HepG2 (cell line): ENCODE data around the gene NUDT17. TPM values are rescaled to one million over a fixed set of nuclear protein-coding genes. Genes with fewer than 3 reads are reported as not detected.

Experiments
- ARNTL ChIP-seq: sonication (generic); formaldehyde crosslinking; IDR thresholded peaks from 2 replicates; pipeline ENCODE4 v1.4.0; 2020; ENCODE audit warnings: mild to moderate bottlenecking, missing genetic modification reagents
- BRCA1 ChIP-seq: sonication (generic); formaldehyde crosslinking; IDR thresholded peaks from 2 replicates; pipeline ENCODE4 v1.4.0; 2020; ENCODE audit warnings: missing genetic modification reagents
- FOXO1 ChIP-seq: sonication (generic); formaldehyde crosslinking; IDR thresholded peaks from 2 replicates; pipeline ENCODE4 v1.4.0; 2020; ENCODE audit warnings: missing genetic modification reagents
- KMT2B ChIP-seq: IDR thresholded peaks from 2 replicates; pipeline ENCODE4 v1.6.1; 2016; ENCODE audit warnings: missing genetic modification reagents, missing compliant biosample characterization
- U2AF1 ChIP-seq: fragments of 200-400 bp; formaldehyde crosslinking; optimal IDR thresholded peaks from 2 replicates; pipeline ENCODE3; 2017; ENCODE audit warnings: mild to moderate bottlenecking, low read depth, low read length
- ZFYVE20 ChIP-seq: sonication (generic); formaldehyde crosslinking; IDR thresholded peaks from 2 replicates; pipeline ENCODE4 v1.8.0; 2023; ENCODE audit warnings: low read depth, mild to moderate bottlenecking, moderate library complexity, missing genetic modification reagents, borderline replicate concordance
- ZKSCAN5 ChIP-seq: sonication (generic); formaldehyde crosslinking; IDR thresholded peaks from 2 replicates; pipeline ENCODE4 v1.5.1; 2020; ENCODE audit warnings: mild to moderate bottlenecking, missing genetic modification reagents
- ZNF121 ChIP-seq: sonication (generic); formaldehyde crosslinking; IDR thresholded peaks from 2 replicates; pipeline ENCODE4 v1.5.0; 2020; ENCODE audit warnings: mild to moderate bottlenecking, missing genetic modification reagents
- ZNF17 ChIP-seq: sonication (generic); formaldehyde crosslinking; IDR thresholded peaks from 2 replicates; pipeline ENCODE4 v1.5.0; 2020; ENCODE audit warnings: mild to moderate bottlenecking, missing genetic modification reagents
- ZNF33A ChIP-seq: sonication (generic); formaldehyde crosslinking; IDR thresholded peaks from 2 replicates; pipeline ENCODE4 v1.5.1; 2020; ENCODE audit warnings: missing genetic modification reagents, mild to moderate bottlenecking, moderate library complexity, borderline replicate concordance
- ZNF431 ChIP-seq: sonication (generic); formaldehyde crosslinking; IDR thresholded peaks from 2 replicates; pipeline ENCODE4 v1.9.0; 2022; ENCODE audit warnings: missing genetic modification reagents, low read depth, mild to moderate bottlenecking, borderline replicate concordance
- ZNF547 ChIP-seq: sonication (generic); formaldehyde crosslinking; IDR thresholded peaks from 2 replicates; pipeline ENCODE4 v1.5.1; 2020; ENCODE audit warnings: mild to moderate bottlenecking, missing genetic modification reagents
- polyA plus RNA-seq, 8 experiments: library from polyadenylated mRNA; depleted of rRNA in 3 of 8; stranded (reverse) in 7 of 8; unstranded in 1 of 8; fragments of >200 nt; fragmentation: Illumina TruSeq in 4 of 8; extraction: Trizol in 4 of 8; gene quantifications; 2 replicates each; pipeline versions ENCODE4 v1.2.1 to v1.2.3, GENCODE V29; 2011 to 2016; ENCODE audit warnings: low read depth in 4 of 8, missing spikeins in 1 of 8, mixed read lengths in 1 of 8; ENCODE audit not compliant: insufficient read depth in 1 of 8
- total RNA-seq, 5 experiments: library from RNA; depleted of rRNA; stranded (reverse); fragments of >200 nt; fragmentation: Illumina TruSeq; extraction: Trizol; gene quantifications; 2 replicates each; pipeline ENCODE4 v1.2.3, GENCODE V29; 2016; ENCODE audit warnings: low read depth in 1 of 5
- TF ChIP-seq, protein P1 (sequence below): sonication (generic); formaldehyde crosslinking; conservative IDR thresholded peaks from 2 replicates; pipeline ENCODE4 v1.8.0; 2022; ENCODE audit warnings: mild to moderate bottlenecking, moderate library complexity, missing genetic modification reagents
- TF ChIP-seq, protein P2 (sequence below): sonication (generic); formaldehyde crosslinking; conservative IDR thresholded peaks from 2 replicates; pipeline ENCODE4 v1.4.0; 2020; ENCODE audit warnings: missing genetic modification reagents
- TF ChIP-seq, protein P3 (sequence below): sonication (generic); formaldehyde crosslinking; IDR thresholded peaks from 2 replicates; pipeline ENCODE4 v1.5.0; 2020; ENCODE audit warnings: missing genetic modification reagents, mild to moderate bottlenecking, borderline replicate concordance
- TF ChIP-seq, protein P4 (sequence below): IDR thresholded peaks from 2 replicates; pipeline ENCODE4 v1.6.1; 2018; ENCODE audit warnings: missing genetic modification reagents
- TF ChIP-seq, protein P5 (sequence below): sonication (generic); formaldehyde crosslinking; IDR thresholded peaks from 2 replicates; pipeline ENCODE4 v1.4.0; 2020; ENCODE audit warnings: mild to moderate bottlenecking, missing genetic modification reagents

NUDT17 gene
- total and polyA plus RNA-seq, 2 of the 13 experiments (the other 11 are each of a cell fraction or from before 2014, with no cell fraction given), result 2.6 to 5.8 TPM

DNA sequence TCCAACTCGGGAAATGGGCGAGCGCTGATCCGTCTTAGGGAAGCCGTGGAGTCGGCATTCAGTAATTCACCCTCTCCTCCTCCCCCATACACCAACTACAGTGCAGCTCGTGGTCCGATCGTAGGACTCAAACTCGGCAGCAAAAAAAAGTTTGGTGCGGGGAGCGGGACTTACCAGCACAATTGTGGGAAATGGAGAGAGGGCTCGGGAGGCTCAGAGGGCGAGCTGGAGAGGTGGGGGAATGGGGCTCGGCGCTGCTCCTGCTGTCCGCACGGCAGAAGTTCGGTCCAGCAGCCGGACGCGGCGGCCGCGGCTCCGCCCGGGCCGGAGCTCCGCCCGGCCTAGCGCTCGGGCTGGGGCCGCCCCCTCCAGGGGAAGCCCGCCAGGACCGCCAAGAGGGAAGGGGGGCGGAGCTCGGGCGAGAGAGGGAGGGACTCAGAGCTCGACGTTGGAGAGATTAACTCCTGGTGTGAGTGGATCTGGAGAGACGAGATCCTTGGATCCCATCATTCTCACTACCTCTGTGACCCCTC lies 14.1 kb downstream of the NUDT17 start (continued):
- TF ChIP-seq ZNF547 (CRISPR knock-in tag) (no peak), KMT2B (CRISPR knock-in tag) (no peak; the same call in 1 of the 2 replicates), ZNF431 (CRISPR knock-in tag) (no peak), ZKSCAN5 (no peak), ARNTL (CRISPR knock-in tag) (0 out of 2 replicates have a peak, but pooled peaks have one; percentile 7), U2AF1 (peak; percentile 58), ZNF121 (CRISPR knock-in tag) (no peak), ZFYVE20 (CRISPR knock-in tag) (no peak), ZNF17 (no peak), BRCA1 (CRISPR knock-in tag) (no peak), FOXO1 (no peak), ZNF33A (CRISPR knock-in tag) (no peak)
- TF ChIP-seq, protein P1, sequence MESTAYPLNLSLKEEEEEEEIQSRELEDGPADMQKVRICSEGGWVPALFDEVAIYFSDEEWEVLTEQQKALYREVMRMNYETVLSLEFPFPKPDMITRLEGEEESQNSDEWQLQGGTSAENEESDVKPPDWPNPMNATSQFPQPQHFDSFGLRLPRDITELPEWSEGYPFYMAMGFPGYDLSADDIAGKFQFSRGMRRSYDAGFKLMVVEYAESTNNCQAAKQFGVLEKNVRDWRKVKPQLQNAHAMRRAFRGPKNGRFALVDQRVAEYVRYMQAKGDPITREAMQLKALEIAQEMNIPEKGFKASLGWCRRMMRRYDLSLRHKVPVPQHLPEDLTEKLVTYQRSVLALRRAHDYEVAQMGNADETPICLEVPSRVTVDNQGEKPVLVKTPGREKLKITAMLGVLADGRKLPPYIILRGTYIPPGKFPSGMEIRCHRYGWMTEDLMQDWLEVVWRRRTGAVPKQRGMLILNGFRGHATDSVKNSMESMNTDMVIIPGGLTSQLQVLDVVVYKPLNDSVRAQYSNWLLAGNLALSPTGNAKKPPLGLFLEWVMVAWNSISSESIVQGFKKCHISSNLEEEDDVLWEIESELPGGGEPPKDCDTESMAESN (CRISPR knock-in tag), result 0 out of 2 replicates have a peak, but pooled peaks have one; percentile 20
- TF ChIP-seq, protein P2, sequence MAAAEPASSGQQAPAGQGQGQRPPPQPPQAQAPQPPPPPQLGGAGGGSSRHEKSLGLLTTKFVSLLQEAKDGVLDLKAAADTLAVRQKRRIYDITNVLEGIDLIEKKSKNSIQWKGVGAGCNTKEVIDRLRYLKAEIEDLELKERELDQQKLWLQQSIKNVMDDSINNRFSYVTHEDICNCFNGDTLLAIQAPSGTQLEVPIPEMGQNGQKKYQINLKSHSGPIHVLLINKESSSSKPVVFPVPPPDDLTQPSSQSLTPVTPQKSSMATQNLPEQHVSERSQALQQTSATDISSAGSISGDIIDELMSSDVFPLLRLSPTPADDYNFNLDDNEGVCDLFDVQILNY (CRISPR knock-in tag), result no peak
- TF ChIP-seq, protein P3, sequence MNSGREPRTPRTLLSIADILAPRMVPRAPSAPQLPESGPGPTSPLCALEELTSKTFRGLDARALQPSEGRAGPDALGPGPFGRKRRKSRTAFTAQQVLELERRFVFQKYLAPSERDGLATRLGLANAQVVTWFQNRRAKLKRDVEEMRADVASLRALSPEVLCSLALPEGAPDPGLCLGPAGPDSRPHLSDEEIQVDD (CRISPR knock-in tag), result no peak
- TF ChIP-seq, protein P4, sequence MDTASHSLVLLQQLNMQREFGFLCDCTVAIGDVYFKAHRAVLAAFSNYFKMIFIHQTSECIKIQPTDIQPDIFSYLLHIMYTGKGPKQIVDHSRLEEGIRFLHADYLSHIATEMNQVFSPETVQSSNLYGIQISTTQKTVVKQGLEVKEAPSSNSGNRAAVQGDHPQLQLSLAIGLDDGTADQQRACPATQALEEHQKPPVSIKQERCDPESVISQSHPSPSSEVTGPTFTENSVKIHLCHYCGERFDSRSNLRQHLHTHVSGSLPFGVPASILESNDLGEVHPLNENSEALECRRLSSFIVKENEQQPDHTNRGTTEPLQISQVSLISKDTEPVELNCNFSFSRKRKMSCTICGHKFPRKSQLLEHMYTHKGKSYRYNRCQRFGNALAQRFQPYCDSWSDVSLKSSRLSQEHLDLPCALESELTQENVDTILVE (CRISPR knock-in tag), result no peak
- TF ChIP-seq, protein P5, sequence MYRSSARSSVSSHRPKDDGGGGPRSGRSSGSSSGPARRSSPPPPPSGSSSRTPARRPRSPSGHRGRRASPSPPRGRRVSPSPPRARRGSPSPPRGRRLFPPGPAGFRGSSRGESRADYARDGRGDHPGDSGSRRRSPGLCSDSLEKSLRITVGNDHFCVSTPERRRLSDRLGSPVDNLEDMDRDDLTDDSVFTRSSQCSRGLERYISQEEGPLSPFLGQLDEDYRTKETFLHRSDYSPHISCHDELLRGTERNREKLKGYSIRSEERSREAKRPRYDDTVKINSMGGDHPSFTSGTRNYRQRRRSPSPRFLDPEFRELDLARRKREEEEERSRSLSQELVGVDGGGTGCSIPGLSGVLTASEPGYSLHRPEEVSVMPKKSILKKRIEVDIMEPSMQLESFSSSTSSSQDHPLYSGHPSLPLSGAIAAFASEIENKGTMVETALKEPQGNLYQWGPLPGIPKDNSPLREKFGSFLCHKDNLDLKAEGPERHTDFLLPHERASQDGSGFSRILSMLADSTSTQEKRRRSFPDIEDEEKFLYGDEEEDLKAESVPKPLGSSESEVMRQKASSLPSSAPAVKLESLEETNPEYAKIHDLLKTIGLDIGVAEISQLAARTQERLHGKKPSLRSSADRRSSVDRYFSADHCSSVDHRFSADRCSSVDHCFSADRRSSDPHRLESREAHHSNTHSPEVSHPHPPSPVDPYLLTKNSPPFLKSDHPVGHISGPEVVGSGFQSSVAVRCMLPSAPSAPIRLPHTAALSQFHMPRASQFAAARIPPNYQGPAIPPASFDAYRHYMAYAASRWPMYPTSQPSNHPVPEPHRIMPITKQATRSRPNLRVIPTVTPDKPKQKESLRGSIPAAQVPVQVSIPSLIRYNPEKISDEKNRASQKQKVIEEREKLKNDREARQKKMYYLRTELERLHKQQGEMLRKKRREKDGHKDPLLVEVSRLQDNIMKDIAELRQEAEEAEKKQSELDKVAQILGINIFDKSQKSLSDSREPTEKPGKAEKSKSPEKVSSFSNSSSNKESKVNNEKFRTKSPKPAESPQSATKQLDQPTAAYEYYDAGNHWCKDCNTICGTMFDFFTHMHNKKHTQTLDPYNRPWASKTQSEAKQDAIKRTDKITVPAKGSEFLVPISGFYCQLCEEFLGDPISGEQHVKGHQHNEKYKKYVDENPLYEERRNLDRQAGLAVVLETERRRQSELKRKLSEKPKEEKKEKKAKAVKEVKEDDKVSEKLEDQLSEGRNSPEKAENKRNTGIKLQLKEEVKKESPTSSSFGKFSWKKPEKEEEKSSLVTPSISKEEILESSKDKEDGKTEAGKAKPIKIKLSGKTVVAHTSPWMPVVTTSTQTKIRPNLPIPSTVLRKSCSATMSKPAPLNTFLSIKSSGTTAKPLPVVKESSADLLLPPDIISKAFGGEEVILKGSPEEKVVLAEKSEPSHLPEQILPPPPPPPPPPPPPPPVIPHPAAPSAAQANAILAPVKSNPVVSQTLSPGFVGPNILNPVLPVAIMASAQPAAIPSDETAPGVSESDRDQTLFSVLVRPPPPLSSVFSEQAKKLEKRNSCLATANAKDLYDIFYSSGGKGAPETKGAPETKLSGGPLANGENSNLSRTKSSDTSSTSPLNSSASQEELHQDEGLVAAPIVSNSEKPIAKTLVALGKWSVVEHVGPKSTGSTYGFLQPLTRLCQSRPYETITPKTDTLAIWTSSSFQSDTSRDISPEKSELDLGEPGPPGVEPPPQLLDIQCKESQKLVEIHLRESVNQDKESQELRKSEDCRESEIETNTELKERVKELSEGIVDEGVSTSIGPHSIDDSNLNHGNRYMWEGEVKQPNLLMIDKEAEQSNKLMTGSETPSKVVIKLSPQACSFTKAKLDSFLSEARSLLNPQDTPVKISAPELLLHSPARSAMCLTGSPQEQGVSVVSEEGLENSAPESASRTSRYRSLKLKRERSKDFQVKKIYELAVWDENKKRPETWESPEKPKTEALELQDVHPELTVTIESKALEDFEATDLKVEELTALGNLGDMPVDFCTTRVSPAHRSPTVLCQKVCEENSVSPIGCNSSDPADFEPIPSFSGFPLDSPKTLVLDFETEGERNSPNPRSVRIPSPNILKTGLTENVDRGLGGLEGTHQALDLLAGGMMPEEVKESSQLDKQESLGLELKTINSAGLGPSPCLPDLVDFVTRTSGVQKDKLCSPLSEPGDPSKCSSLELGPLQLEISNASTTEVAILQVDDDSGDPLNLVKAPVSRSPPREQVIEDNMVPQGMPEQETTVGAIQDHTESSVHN, result no peak
